GM19351 (cell line): Measurements from ENCODE around the gene CALB2.

Source experiments
- ATAC-seq: cut with Tn5 transposase; IDR thresholded peaks from one replicate; pipeline ENCODE4 v1.9.1; 2021; ENCODE audit warnings: mild to moderate bottlenecking, moderate library complexity; ENCODE audit not compliant: unreplicated experiment

CALB2 gene

GRCh38 chr16:71384073-71384724 is 25.7 kb downstream of the CALB2 start:
- no peak for ATAC-seq

DNA sequence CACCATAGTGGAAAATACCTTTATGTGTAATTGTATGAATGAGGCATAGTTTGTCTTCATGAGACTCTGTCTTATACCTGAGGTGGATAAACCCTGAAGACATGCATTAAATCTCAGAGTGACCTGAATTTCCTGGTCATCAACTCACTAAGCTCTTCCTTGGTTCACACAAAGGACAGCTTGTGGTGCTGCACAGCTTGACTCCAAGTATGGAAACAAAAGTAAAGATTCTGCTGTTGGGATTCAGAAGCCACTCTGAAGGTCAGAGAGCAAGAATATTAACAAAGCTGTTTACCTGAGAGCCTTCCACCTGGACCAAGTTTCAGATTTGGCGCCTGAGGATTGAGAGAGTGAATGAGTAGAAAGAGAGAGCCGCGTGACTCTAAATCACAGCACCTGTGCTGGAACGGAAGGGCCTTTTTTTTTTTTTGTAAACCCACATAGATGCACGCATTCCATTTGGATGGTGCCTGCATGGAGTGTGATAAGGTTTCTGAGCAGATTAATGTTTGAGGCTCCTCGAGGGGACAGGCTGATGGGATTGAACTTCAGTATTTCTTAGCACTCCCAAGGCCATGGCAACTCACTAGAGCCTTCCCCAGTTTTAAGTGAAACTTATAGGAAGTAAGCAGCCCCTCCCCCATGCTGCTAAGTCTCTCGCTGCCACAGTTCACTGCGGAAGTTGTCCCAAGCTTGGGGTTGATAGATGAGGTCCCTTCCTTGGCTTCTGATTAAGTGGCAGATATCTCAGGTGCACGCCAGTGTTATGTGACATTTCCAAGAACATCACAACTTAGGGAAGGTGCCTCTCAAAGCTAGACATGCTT is 28.7 kb downstream of the CALB2 start:
- no peak for ATAC-seq

DNA sequence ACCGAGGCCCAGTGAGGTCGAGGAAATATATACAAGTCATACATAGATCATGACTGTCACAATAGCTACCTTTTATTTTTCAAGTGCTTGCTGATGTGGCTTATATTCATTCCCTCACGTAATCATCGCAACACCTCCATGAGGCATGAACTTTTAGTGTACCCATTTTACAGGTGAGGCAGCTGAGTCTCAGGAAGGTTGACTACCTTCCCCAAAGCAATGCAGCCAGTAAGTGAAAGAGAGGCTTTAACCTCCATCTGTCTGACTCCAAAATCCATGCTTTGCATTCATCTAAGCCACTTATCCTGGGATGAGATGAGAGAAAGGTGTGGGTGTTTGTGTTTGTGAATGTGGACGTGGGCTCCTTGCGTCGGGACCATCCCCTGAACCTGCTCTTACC is 30.8 kb downstream of the CALB2 start:
- ATAC-seq: no peak

DNA sequence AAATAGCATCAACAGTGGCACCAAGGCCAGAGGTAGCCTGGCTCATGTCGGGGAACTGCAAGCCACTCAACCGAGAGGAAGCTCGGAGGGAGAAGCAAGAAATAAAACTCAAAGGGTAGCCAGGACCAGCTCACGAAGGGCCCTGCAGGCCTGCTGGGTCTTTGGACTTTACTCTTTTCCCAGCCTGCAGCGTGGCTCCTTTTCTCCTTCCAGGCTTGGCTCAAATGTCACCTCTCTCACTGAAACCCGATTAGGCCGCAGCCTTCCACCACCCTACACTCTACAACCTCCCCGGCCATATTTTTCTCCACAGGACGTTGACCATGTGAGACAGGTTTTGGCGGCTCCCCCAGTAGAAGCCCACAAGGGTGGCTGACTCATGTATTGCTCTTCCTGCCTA is 38.1 kb downstream of the CALB2 start:
- no peak for ATAC-seq

GRCh38 chr16:71399801-71400563 is 41.5 kb downstream of the CALB2 start:
- no peak for ATAC-seq

GRCh38 chr16:71402007-71402406 is 43.5 kb downstream of the CALB2 start:
- no peak for ATAC-seq

DNA sequence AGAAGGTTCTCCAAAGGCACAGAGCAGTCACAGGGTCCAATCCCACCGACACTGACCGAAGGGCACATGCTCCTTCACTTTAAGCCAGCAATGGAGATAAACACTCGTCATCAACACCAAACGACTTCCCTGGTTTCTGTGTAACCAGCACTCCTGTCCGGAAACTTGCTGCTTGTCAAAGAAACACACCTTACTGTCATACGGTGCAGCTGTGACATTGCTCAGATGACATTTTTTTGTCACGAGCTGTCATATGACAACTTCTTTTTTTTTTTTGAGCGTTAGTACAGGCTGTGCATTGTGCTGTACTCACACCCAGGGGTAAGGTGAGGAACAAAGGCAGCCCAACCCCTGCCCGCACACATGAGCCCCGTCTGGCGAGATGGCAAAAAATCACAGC is 44.2 kb downstream of the CALB2 start:
- ATAC-seq: no peak

- ATAC-seq: no peak
Observed at GRCh38 chr16:71404364-71404763, 45.8 kb downstream of the CALB2 start.

- no peak for ATAC-seq
Observed at GRCh38 chr16:71406316-71406715, 47.8 kb downstream of the CALB2 start.

- no peak for ATAC-seq
Observed at GRCh38 chr16:71406724-71407123, 48.2 kb downstream of the CALB2 start.

DNA sequence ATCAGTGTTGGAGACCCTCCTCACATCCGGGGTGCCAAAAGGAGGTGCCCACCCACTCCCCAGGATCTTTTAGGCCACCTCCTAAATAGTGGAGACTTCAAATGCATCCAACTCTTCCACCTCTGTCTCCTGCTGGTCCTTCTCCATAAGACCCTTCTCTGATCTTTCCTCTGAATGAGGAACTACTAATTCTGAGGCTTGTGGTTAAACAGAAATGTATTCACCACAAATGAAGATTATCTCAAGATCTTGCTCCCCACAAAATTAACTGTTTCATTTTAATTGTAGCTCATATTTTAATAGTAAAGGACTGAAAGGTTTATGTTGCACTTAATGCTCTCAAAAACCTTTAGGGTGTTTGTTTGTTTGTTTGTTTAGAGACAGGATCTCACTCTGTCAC is 49.2 kb downstream of the CALB2 start:
- ATAC-seq: no peak

GRCh38 chr16:71408536-71408935 is 50.0 kb downstream of the CALB2 start:
- no peak for ATAC-seq

DNA sequence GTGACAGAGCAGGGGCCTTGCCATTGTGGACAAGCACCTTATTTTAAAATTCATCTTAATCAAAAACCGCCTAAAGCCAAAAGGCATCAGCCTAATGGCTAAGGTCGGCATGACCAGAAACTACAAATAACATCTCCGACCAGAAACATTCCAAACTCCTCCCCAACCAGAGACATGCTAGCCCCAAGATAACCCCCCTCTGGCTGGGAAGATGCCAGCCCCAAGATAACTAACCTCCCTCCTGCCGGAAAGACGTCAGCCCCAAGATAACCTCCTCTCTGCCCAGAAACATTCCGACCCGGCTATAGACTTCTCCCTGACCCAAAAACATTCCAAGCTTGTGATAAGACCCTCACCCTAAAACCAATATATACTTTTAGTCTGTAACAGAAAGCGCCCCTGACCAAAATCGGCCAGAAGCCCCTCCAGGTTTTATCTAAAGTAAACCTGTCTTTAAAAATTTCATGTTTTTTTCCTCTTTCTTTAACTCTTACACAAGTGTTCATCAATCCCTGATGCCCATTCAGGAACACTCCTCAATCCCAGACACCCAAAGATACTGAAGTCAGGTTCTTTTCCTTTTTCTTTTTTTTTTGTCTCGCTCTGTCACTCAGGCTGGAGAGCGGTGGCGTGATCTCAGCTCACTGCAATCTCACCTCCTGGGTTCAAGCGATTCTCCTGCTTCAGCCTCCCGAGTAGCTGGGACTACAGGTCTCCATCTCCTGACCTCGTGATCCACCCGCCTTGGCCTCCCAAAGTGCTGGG is 50.7 kb downstream of the CALB2 start:
- ATAC-seq: no peak

- no peak for ATAC-seq
Observed at GRCh38 chr16:71410146-71410545, 51.6 kb downstream of the CALB2 start.

DNA sequence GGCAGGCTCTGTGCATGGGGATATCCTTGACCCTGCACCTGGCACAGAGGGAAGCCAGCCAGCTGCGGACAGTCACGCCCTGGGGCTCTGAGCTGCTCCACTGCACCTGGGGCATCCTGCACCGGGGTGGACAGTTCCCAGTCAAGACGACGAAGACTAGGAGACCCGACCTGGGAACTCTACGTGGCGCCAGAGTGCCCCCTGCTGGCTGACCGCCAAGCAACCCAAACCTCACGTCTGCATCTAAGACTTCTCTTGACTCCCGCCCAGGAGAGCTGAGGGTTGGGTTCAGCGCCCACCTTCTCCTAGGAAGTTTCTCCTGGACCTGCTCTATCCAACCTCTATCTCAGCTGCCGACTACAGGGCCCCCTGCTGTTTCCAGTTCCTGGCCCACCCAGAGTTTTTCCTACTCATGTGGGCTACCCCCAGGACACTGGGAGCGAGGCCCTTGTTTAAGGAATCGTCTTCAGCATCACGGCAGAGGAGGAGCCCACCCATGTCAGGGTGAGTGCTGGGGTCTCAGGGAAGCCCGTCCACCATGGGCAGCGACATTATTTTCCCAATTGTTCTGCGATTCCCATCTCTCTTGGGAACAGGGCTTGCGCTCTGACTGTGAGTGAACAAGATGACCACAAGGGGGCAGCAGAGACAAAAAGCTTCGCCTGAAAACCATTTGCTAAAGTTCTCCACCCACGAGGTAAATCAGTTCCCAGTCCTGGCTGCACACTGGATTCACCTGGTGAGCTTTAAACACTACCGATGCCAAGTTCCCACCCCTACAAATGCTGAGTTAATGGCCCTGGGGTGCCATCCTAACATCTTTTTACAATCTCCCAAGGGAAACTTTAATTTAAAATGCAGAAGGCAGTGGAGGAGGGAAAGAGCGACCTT is 54.0 kb downstream of the CALB2 start:
- ATAC-seq: no peak

GRCh38 chr16:71413341-71413740 is 54.8 kb downstream of the CALB2 start:
- no peak for ATAC-seq

- no peak for ATAC-seq
Observed at GRCh38 chr16:71414038-71414437, 55.5 kb downstream of the CALB2 start.

DNA sequence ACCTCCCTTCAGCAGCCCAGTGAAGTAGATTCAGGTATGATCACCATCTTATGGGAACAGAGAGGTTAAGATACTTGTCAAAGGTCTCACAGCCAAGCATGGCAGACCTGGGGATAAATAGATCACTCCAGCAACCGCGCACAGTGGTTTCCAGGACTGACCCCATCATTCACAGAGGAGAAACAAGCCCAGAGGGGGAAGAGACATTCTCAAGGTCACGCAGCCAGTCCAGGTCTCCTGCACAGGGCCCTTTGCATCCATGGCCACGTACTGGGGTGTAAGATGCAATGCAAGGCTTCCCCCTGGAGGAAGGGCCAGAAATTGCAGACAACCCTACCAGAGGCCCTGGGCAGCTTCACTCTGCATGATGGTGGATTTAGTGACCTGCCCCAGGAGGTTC is 63.4 kb downstream of the CALB2 start:
- ATAC-seq: no peak

GRCh38 chr16:71423016-71423415 is 64.5 kb downstream of the CALB2 start:
- ATAC-seq: no peak

- ATAC-seq: no peak
Observed at GRCh38 chr16:71423865-71424264, 65.3 kb downstream of the CALB2 start.
